Natural killer cell (primary cell): ENCODE results near the gene DIP2C. TPM values are rescaled to one million over a fixed set of nuclear protein-coding genes. Genes with fewer than 3 reads are reported as not detected.

Experiments used
- ATAC-seq, 3 donors: fragments of 150-1000 bp in 2 of 3; fragments of 200-7000 bp in 1 of 3; cut with Tn5 transposase; 1 replicate in 1 of 3; 2 replicates in 2 of 3; pipeline ENCODE4 v1.10.0; 2021; ENCODE audit warnings: mild to moderate bottlenecking in 2 of 3, moderate library complexity in 2 of 3
- DNase-seq, 2 donors: peaks; one replicate each; pipeline versions ENCODE4 v3.0.0 to v3.0.0-alpha.2; 2013 to 2021; ENCODE audit warnings: mixed read lengths in 1 of 2
- H3K27ac ChIP-seq: one replicate; pipeline ENCODE4 v1.5.1; 2013; ENCODE audit warnings: mild to moderate bottlenecking, low read length
- H3K27me3 ChIP-seq: one replicate; pipeline ENCODE4 v1.6.1; 2013; ENCODE audit warnings: low read length; ENCODE audit not compliant: control insufficient read depth, insufficient read depth
- H3K36me3 ChIP-seq: one replicate; pipeline ENCODE4 v1.6.1; 2013; ENCODE audit warnings: low read length; ENCODE audit not compliant: control insufficient read depth, insufficient read depth
- H3K4me1 ChIP-seq: one replicate; pipeline ENCODE4 v1.6.1; 2013; ENCODE audit warnings: low read length; ENCODE audit not compliant: control insufficient read depth, insufficient read depth
- H3K4me3 ChIP-seq: one replicate; pipeline ENCODE4 v1.5.1; 2013; ENCODE audit warnings: low read length
- H3K9me3 ChIP-seq: one replicate; pipeline ENCODE4 v1.6.1; 2013; ENCODE audit warnings: low read length; ENCODE audit not compliant: control insufficient read depth, insufficient read depth
- H3K27ac Mint-ChIP-seq, 2 donors: one replicate each; pipeline ENCODE4 v1.8.0; 2022; ENCODE audit warnings: mild to moderate bottlenecking in 2 of 2, mixed read lengths in 2 of 2, moderate library complexity in 1 of 2
- H3K27me3 Mint-ChIP-seq, 2 donors: one replicate each; pipeline ENCODE4 v1.8.0; 2022; ENCODE audit warnings: low read depth in 2 of 2, mixed read lengths in 2 of 2
- H3K36me3 Mint-ChIP-seq: one replicate; pipeline ENCODE4 v1.8.0; 2022; ENCODE audit warnings: mixed read lengths
- H3K4me1 Mint-ChIP-seq, 2 donors: one replicate each; pipeline ENCODE4 v1.8.0; 2022; ENCODE audit warnings: mixed read lengths in 2 of 2
- H3K4me3 Mint-ChIP-seq: one replicate; pipeline ENCODE4 v1.8.0; 2022; ENCODE audit warnings: mild to moderate bottlenecking, moderate library complexity, mixed read lengths
- H3K9me3 Mint-ChIP-seq, 2 donors: one replicate each; pipeline ENCODE4 v1.8.0; 2022; ENCODE audit warnings: mixed read lengths in 2 of 2
- CTCF ChIP-seq: fragments of 200-600 bp; IDR thresholded peaks from one replicate; pipeline ENCODE4 v1.8.0; 2022; ENCODE audit warnings: antibody characterized with exemption
- WGBS: methylation state at CpG from one replicate; pipeline ENCODE4 v1.1.7; 2013; ENCODE audit warnings: missing lambda C conversion rate; ENCODE audit not compliant: insufficient coverage; 5-methylcytosine and 5-hydroxymethylcytosine counted together
- intact Hi-C: fragments of 100-400 bp; cut with micrococcal nuclease; formaldehyde crosslinking; loops from one replicate; pipeline ENCODE4 v1.14.2; 2022
- total RNA-seq, 4 donors: library from RNA; stranded (reverse); fragments of 120-200 nt in 1 of 4; gene quantifications; one replicate each; pipeline versions ENCODE4 v1.2.3 to v1.2.4, GENCODE V29; 2013 to 2022

Gene DIP2C
- total RNA-seq, 3 donors from 2014 or later (not counting 1 experiment from before 2014, with no cell fraction given), result 1.5 to 5.8 (median 3.8) TPM

GRCh38 chr10:644943-645334 lies 44.5 kb downstream of the DIP2C start:
- Mint-ChIP-seq H3K4me3 (no peak overlapping the region), H3K27me3 (peaks cover 5 to 6% of the 10 kb centered on the region in 2 donors), H3K27ac (no peak overlapping the region), H3K9me3 (peaks cover 0 to 3% of the 10 kb centered on the region in 2 donors), H3K36me3 (no peaks in the 10 kb centered on the region), H3K4me1 (no peaks in the 10 kb centered on the region)
- no peaks in the 10 kb centered on the region for H3K4me1 ChIP-seq
- ATAC-seq, result no peak
- no peak overlapping the region for H3K4me3 ChIP-seq
- intact Hi-C loops, result no loop called here
- 96% methylated on average over 4 of the region's 5 CpGs for WGBS
- no peaks in the 10 kb centered on the region for H3K27me3 ChIP-seq
- no peak for DNase-seq
- H3K36me3 ChIP-seq, result no peaks in the 10 kb centered on the region
- H3K27ac ChIP-seq, result no peak overlapping the region
- no peak for TF ChIP-seq CTCF
- H3K9me3 ChIP-seq, result no peaks in the 10 kb centered on the region

- H3K27ac Mint-ChIP-seq, result no peak overlapping the region
- H3K4me3 Mint-ChIP-seq, result no peak overlapping the region
- Histone ChIP-seq H3K4me3 (no peak overlapping the region), H3K36me3 (no peaks in the 10 kb centered on the region), H3K9me3 (no peaks in the 10 kb centered on the region), H3K27me3 (no peaks in the 10 kb centered on the region), H3K27ac (no peak overlapping the region), H3K4me1 (no peaks in the 10 kb centered on the region)
- DNase-seq (no peak), ATAC-seq (no peak)
- H3K36me3 Mint-ChIP-seq, result no peaks in the 10 kb centered on the region
- no peak for TF ChIP-seq CTCF
- no peaks in the 10 kb centered on the region for H3K4me1 Mint-ChIP-seq
- peaks cover 5 to 6% of the 10 kb centered on the region in 2 donors for H3K27me3 Mint-ChIP-seq
- intact Hi-C loops, result no loop called here
- peaks cover 0 to 3% of the 10 kb centered on the region in 2 donors for H3K9me3 Mint-ChIP-seq
- 85% methylated on average over 23 of the region's 23 CpGs for WGBS
These were observed 45.2 kb downstream of the DIP2C start for GRCh38 chr10:644076-644942.

- H3K36me3 Mint-ChIP-seq, result no peaks in the 10 kb centered on the region
- Histone ChIP-seq H3K9me3 (no peaks in the 10 kb centered on the region), H3K4me3 (no peak overlapping the region), H3K27ac (no peak overlapping the region), H3K27me3 (peaks cover 2% of the 10 kb centered on the region), H3K4me1 (no peaks in the 10 kb centered on the region), H3K36me3 (no peaks in the 10 kb centered on the region)
- no peaks in the 10 kb centered on the region for H3K4me1 Mint-ChIP-seq
- peaks cover 10 to 13% of the 10 kb centered on the region in 2 donors for H3K27me3 Mint-ChIP-seq
- no peak for TF ChIP-seq CTCF
- no peak for DNase-seq
- no peak overlapping the region for H3K4me3 Mint-ChIP-seq
- no peak overlapping the region for H3K27ac Mint-ChIP-seq
- peaks cover 0 to 3% of the 10 kb centered on the region in 2 donors for H3K9me3 Mint-ChIP-seq
- no peak for ATAC-seq
- intact Hi-C loops, result no loop called here
- 92% methylated on average over 15 of the region's 16 CpGs for WGBS
These were observed 47.1 kb downstream of the DIP2C start for GRCh38 chr10:642186-642890.
